H1 (cell line): ENCODE data around the gene MLC1. TPM values are rescaled to one million over a fixed set of nuclear protein-coding genes. Genes with fewer than 3 reads are reported as not detected.

ENCODE experiments used
- ASH2L ChIP-seq: fragments of 200-600, 300-600 bp; sonication (generic); IDR thresholded peaks from one replicate; pipeline ENCODE4 v1.7.1; 2017; ENCODE audit warnings: low read length
- BCL11A ChIP-seq, 2 experiments: IDR thresholded peaks; one replicate each; pipeline ENCODE4 v1.6.1; 2011; ENCODE audit warnings: low read depth in 2 of 2, low read length in 2 of 2, mild to moderate bottlenecking in 2 of 2
- FOSL1 ChIP-seq: IDR thresholded peaks from 2 replicates; pipeline ENCODE4 v1.6.1; 2011; ENCODE audit warnings: mild to moderate bottlenecking, low read depth, low read length, moderate library complexity; ENCODE audit not compliant: insufficient read depth
- JUN ChIP-seq: IDR thresholded peaks from 2 replicates; pipeline ENCODE4 v1.6.1; 2011; ENCODE audit warnings: low read depth, mild to moderate bottlenecking, improper control_type of control experiment, low read length
- KDM5A ChIP-seq: fragments of 200-600 bp; IDR thresholded peaks from 2 replicates; pipeline ENCODE4 v1.7.1; 2012; ENCODE audit warnings: mild to moderate bottlenecking, low read length, inconsistent platforms, mixed read lengths
- POU5F1 ChIP-seq: IDR thresholded peaks from 2 replicates; pipeline ENCODE4 v1.6.1; 2011; ENCODE audit warnings: low read depth, mild to moderate bottlenecking, low read length, moderate library complexity
- polyA plus RNA-seq, 7 experiments: library from polyadenylated mRNA; depleted of rRNA in 3 of 7; stranded (reverse) in 5 of 7; unstranded in 2 of 7; fragments of >200 nt in 5 of 7; fragments of 200-250 nt in 2 of 7; gene quantifications; 1 replicate in 5 of 7; 2 replicates in 1 of 7; 4 replicates in 1 of 7; pipeline versions ENCODE4 v1.2.1 to v1.2.3, GENCODE V29; 2011 to 2013; ENCODE audit warnings: missing spikeins in 2 of 7, mixed read lengths in 2 of 7
- total RNA-seq: library from RNA; stranded (reverse); fragmentation: NEBNext Ultra II Directional; extraction: Animal tissue kit (Norgen Biotek cat#: 25700); gene quantifications from 2 replicates; pipeline ENCODE4 v1.2.1, GENCODE V29; 2021
- TF ChIP-seq, protein P1 (sequence below): fragments of 300-600 bp; sonication (generic); IDR thresholded peaks from 2 replicates; pipeline ENCODE4 v1.7.1; 2012; ENCODE audit warnings: low read length, moderate library complexity, mild to moderate bottlenecking, inconsistent platforms; ENCODE audit not compliant: insufficient replicate concordance
- TF ChIP-seq, protein P2 (sequence below): IDR thresholded peaks from 2 replicates; pipeline ENCODE4 v1.6.1; 2012; ENCODE audit warnings: inconsistent platforms

The MLC1 gene
- total and polyA plus RNA-seq, 2 of the 8 experiments (the other 6 are each of a cell fraction or from before 2014, with no cell fraction given) = 0.20 TPM; not detected in 1

DNA sequence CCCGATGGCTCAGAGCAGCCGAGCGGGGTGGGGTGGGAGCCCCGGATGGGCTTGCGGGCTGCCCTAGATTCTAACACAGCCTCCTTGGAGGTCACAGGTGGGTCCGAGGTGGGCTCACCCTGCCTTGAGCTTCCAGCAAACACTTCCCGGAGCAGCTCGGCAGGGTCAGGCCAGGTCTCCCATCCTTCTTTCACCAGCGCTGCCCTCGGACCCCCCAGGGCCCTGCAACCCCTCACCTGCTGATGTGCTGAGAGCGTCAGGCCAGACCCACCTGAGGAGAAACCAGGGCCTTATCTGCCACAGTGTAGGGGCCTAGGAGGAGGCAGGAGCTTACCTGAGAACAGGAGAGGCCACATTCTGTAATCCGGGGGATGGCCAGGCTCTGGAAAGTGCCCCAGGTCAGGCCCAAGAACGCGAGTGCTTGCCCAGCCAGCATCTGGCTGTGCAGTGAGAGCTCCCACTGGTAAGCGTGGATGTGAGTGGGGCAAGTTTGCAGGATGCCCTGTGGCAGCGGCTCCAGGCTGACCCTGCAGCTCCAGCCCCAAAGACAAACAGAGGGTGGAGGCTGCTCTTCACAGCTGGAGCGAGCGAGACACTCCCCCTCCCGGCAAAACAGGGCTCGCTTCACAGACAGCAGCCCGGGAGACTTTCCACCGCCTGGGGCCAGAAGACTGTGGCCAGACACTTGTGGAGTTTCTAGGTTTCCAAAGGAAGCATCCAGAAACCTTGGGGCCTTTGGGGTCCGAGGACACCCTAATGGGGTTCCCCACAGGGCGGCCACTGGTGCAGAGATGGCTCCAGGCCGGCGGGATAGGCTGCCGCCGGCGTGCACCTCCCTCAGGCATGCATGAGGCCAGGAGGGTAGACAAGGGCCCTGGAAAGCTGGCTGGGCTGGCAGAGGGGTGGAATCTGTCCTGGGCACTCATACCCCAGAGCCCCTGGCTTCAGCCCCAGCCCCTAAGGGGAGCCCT, 72.7 kb downstream of the MLC1 start, which contains the start of gene IL17REL (continued):
- TF ChIP-seq, protein P1, sequence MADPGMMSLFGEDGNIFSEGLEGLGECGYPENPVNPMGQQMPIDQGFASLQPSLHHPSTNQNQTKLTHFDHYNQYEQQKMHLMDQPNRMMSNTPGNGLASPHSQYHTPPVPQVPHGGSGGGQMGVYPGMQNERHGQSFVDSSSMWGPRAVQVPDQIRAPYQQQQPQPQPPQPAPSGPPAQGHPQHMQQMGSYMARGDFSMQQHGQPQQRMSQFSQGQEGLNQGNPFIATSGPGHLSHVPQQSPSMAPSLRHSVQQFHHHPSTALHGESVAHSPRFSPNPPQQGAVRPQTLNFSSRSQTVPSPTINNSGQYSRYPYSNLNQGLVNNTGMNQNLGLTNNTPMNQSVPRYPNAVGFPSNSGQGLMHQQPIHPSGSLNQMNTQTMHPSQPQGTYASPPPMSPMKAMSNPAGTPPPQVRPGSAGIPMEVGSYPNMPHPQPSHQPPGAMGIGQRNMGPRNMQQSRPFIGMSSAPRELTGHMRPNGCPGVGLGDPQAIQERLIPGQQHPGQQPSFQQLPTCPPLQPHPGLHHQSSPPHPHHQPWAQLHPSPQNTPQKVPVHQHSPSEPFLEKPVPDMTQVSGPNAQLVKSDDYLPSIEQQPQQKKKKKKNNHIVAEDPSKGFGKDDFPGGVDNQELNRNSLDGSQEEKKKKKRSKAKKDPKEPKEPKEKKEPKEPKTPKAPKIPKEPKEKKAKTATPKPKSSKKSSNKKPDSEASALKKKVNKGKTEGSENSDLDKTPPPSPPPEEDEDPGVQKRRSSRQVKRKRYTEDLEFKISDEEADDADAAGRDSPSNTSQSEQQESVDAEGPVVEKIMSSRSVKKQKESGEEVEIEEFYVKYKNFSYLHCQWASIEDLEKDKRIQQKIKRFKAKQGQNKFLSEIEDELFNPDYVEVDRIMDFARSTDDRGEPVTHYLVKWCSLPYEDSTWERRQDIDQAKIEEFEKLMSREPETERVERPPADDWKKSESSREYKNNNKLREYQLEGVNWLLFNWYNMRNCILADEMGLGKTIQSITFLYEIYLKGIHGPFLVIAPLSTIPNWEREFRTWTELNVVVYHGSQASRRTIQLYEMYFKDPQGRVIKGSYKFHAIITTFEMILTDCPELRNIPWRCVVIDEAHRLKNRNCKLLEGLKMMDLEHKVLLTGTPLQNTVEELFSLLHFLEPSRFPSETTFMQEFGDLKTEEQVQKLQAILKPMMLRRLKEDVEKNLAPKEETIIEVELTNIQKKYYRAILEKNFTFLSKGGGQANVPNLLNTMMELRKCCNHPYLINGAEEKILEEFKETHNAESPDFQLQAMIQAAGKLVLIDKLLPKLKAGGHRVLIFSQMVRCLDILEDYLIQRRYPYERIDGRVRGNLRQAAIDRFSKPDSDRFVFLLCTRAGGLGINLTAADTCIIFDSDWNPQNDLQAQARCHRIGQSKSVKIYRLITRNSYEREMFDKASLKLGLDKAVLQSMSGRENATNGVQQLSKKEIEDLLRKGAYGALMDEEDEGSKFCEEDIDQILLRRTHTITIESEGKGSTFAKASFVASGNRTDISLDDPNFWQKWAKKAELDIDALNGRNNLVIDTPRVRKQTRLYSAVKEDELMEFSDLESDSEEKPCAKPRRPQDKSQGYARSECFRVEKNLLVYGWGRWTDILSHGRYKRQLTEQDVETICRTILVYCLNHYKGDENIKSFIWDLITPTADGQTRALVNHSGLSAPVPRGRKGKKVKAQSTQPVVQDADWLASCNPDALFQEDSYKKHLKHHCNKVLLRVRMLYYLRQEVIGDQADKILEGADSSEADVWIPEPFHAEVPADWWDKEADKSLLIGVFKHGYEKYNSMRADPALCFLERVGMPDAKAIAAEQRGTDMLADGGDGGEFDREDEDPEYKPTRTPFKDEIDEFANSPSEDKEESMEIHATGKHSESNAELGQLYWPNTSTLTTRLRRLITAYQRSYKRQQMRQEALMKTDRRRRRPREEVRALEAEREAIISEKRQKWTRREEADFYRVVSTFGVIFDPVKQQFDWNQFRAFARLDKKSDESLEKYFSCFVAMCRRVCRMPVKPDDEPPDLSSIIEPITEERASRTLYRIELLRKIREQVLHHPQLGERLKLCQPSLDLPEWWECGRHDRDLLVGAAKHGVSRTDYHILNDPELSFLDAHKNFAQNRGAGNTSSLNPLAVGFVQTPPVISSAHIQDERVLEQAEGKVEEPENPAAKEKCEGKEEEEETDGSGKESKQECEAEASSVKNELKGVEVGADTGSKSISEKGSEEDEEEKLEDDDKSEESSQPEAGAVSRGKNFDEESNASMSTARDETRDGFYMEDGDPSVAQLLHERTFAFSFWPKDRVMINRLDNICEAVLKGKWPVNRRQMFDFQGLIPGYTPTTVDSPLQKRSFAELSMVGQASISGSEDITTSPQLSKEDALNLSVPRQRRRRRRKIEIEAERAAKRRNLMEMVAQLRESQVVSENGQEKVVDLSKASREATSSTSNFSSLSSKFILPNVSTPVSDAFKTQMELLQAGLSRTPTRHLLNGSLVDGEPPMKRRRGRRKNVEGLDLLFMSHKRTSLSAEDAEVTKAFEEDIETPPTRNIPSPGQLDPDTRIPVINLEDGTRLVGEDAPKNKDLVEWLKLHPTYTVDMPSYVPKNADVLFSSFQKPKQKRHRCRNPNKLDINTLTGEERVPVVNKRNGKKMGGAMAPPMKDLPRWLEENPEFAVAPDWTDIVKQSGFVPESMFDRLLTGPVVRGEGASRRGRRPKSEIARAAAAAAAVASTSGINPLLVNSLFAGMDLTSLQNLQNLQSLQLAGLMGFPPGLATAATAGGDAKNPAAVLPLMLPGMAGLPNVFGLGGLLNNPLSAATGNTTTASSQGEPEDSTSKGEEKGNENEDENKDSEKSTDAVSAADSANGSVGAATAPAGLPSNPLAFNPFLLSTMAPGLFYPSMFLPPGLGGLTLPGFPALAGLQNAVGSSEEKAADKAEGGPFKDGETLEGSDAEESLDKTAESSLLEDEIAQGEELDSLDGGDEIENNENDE = no peak
- no peak for TF ChIP-seq KDM5A
- TF ChIP-seq, protein P2, sequence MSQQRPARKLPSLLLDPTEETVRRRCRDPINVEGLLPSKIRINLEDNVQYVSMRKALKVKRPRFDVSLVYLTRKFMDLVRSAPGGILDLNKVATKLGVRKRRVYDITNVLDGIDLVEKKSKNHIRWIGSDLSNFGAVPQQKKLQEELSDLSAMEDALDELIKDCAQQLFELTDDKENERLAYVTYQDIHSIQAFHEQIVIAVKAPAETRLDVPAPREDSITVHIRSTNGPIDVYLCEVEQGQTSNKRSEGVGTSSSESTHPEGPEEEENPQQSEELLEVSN = no peak
- no peak for TF ChIP-seq ASH2L
- TF ChIP-seq BCL11A (IDR thresholded peaks at IDR 0.05; ENCODE audit: low read depth in 2 of 2, low read length in 2 of 2) = no peak
- TF ChIP-seq POU5F1 = no peak
- TF ChIP-seq FOSL1 = no peak
- TF ChIP-seq JUN = no peak
